DOHH2 (cell line): ENCODE results near the gene DGKB.

ENCODE experiments used
- H3F3A ChIP-seq: fragments of 200-600 bp; sonication (generic), shearing (Covaris generic); 2 replicates; pipeline ENCODE4 v1.6.0; 2016; ENCODE audit warnings: antibody characterized with exemption, mild to moderate bottlenecking; ENCODE audit not compliant: control insufficient read depth, insufficient read depth
- H3K27ac ChIP-seq: fragments of 200-600 bp; sonication (generic); 2 replicates; pipeline ENCODE4 v1.5.1; 2014; ENCODE audit warnings: low read depth, mild to moderate bottlenecking, low read length, moderate library complexity
- H3K27me3 ChIP-seq: fragments of 200-600 bp; sonication (generic); 2 replicates; pipeline ENCODE4 v1.6.1; 2014; ENCODE audit warnings: mild to moderate bottlenecking, low read length, mixed read lengths; ENCODE audit not compliant: control insufficient read depth
- H3K36me3 ChIP-seq: fragments of 200-600 bp; sonication (generic); 2 replicates; pipeline ENCODE4 v1.6.1; 2014; ENCODE audit warnings: mild to moderate bottlenecking, low read length, moderate library complexity, mixed read lengths; ENCODE audit not compliant: control insufficient read depth
- H3K4me1 ChIP-seq: fragments of 200-600 bp; sonication (generic); 2 replicates; pipeline ENCODE4 v1.6.1; 2014; ENCODE audit warnings: mild to moderate bottlenecking, low read length, mixed read lengths; ENCODE audit not compliant: control insufficient read depth
- H3K4me2 ChIP-seq: fragments of 200-600 bp; sonication (generic); 2 replicates; pipeline ENCODE4 v1.6.0; 2014; ENCODE audit warnings: mild to moderate bottlenecking, low read length, moderate library complexity
- H3K4me3 ChIP-seq: fragments of 200-600 bp; sonication (generic); 2 replicates; pipeline ENCODE4 v1.5.1; 2014; ENCODE audit warnings: mild to moderate bottlenecking, low read length, mixed read lengths
- H3K79me2 ChIP-seq: fragments of 200-600 bp; sonication (generic); 2 replicates; pipeline ENCODE4 v1.6.1; 2014; ENCODE audit warnings: mild to moderate bottlenecking, low read length, mixed read lengths; ENCODE audit not compliant: control insufficient read depth
- H3K9me2 ChIP-seq: fragments of 200-600 bp; sonication (generic); replicated peaks from 2 replicates; pipeline ENCODE4 v1.6.1; 2014; ENCODE audit warnings: mild to moderate bottlenecking, low read length, mixed read lengths; ENCODE audit not compliant: control insufficient read depth
- H3K9me3 ChIP-seq: fragments of 200-600 bp; sonication (generic); 2 replicates; pipeline ENCODE4 v1.6.1; 2014; ENCODE audit warnings: antibody characterized with exemption, low read length, mixed read lengths; ENCODE audit not compliant: control insufficient read depth, insufficient read depth
- H4K20me1 ChIP-seq: fragments of 200-600 bp; sonication (generic); 2 replicates; pipeline ENCODE4 v1.6.0; 2014; ENCODE audit warnings: low read depth, mild to moderate bottlenecking, antibody characterized with exemption, low read length, moderate library complexity; ENCODE audit not compliant: control insufficient read depth, insufficient read depth
- EZH2phosphoT487 ChIP-seq: fragments of 200-600 bp; sonication (generic); IDR thresholded peaks from 2 replicates; pipeline ENCODE4 v1.6.1; 2017; ENCODE audit warnings: borderline replicate concordance, mild to moderate bottlenecking, antibody characterized with exemption, low read length, moderate library complexity, mixed read lengths
- TF ChIP-seq, protein P1 (sequence below): fragments of 200-600 bp; sonication (generic); IDR thresholded peaks from one replicate; pipeline ENCODE4 v1.5.1; 2014; ENCODE audit warnings: antibody characterized with exemption, mild to moderate bottlenecking, low read depth, low read length; ENCODE audit not compliant: poor library complexity, severe bottlenecking

The DGKB gene

DNA sequence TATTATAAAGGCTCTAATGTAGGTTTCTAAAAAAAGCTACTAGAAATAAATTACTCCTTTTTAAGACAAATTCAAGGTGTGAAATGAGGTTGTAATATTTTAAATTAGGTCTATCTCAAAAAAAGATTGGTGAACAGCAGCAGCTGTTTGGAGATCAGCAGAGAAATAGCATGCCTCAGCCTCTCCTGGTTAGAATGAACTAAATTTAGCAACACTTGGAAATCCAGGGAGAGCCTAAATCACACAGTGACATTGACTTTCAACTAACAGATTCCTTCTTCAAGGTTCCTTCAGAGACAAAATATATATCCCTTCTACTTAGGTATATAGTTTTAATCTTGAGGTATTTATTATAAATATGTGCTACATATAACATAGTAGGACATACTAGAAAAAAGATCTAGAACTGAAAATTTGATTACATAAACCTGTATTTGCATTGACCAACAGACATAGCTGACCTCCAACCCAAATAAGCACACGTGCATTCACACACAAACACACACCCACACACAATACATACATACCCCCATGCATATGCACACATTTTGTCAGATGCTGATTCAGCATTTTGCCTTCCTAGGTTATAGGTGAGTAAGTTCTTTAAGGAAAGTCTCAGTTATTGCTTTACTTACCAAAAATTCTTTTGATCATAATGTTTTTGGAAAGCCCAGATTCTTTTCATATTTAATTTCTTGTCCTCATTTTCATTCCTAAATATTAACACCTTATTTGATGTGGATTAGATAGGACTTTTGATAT is 47.3 kb downstream of the DGKB start:
- no peak overlapping the region for H3K4me3 ChIP-seq
- no peaks in the 10 kb centered on the region for H3K27me3 ChIP-seq
- no peaks in the 10 kb centered on the region for H4K20me1 ChIP-seq
- TF ChIP-seq, protein P1, sequence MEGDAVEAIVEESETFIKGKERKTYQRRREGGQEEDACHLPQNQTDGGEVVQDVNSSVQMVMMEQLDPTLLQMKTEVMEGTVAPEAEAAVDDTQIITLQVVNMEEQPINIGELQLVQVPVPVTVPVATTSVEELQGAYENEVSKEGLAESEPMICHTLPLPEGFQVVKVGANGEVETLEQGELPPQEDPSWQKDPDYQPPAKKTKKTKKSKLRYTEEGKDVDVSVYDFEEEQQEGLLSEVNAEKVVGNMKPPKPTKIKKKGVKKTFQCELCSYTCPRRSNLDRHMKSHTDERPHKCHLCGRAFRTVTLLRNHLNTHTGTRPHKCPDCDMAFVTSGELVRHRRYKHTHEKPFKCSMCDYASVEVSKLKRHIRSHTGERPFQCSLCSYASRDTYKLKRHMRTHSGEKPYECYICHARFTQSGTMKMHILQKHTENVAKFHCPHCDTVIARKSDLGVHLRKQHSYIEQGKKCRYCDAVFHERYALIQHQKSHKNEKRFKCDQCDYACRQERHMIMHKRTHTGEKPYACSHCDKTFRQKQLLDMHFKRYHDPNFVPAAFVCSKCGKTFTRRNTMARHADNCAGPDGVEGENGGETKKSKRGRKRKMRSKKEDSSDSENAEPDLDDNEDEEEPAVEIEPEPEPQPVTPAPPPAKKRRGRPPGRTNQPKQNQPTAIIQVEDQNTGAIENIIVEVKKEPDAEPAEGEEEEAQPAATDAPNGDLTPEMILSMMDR, result no peak
- TF ChIP-seq EZH2phosphoT487, result no peak
- H3K79me2 ChIP-seq, result no peaks in the 10 kb centered on the region
- H3F3A ChIP-seq, result no peaks in the 10 kb centered on the region
- no peaks in the 10 kb centered on the region for H3K4me1 ChIP-seq
- no peaks in the 10 kb centered on the region for H3K36me3 ChIP-seq
- no peak overlapping the region for H3K27ac ChIP-seq
- no peak overlapping the region for H3K4me2 ChIP-seq
- no peaks in the 10 kb centered on the region for H3K9me2 ChIP-seq
- no peaks in the 10 kb centered on the region for H3K9me3 ChIP-seq

DNA sequence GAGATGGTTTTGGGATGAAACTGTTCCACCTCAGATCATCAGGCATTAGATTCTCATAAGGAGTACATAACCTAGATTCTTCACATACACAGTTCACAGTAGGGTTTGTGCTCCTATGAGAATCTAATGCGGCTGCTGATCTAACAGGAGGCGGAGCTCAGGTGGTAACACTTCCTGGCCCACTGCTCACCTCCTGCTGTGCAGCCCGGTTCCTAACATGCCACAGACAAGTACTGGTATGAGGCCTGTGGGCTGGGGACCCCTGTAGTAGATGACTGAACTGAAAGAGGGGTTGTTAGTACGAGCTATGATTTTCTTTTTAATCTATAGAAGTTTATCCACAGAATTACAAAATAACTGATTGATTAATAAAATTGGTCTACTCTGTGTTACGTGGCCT is 48.1 kb downstream of the DGKB start:
- Histone ChIP-seq H3K36me3 (no peaks in the 10 kb centered on the region), H3K4me3 (no peak overlapping the region), H3K9me3 (no peaks in the 10 kb centered on the region), H3F3A (no peaks in the 10 kb centered on the region), H3K27me3 (no peaks in the 10 kb centered on the region), H3K27ac (no peak overlapping the region), H3K79me2 (no peaks in the 10 kb centered on the region), H4K20me1 (no peaks in the 10 kb centered on the region), H3K4me1 (no peaks in the 10 kb centered on the region), H3K9me2 (no peaks in the 10 kb centered on the region), H3K4me2 (no peak overlapping the region)
- TF ChIP-seq, protein P1, result no peak
- no peak for TF ChIP-seq EZH2phosphoT487

DNA sequence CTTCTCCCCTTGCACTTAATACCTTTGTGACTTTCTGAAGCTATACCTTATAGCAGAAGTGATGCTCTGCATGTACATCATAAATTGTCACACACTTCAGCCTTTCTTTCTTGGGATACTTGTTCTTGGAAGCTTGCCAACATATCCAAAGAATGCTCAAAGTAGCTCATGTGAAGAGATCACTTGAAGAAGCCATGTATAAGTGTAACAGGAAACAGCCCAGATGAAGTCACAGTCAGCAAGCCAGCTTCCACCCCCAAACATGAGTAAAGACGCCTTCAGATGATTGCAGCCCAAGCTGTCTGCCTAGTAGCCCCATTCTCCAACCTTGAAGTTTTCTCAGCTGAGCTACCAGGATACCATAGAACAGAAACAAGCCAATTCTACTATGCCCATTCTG is 50.9 kb downstream of the DGKB start:
- Histone ChIP-seq H3K27me3 (no peaks in the 10 kb centered on the region), H3K79me2 (no peaks in the 10 kb centered on the region), H3F3A (no peaks in the 10 kb centered on the region), H3K36me3 (no peaks in the 10 kb centered on the region), H3K4me2 (no peak overlapping the region), H3K4me3 (no peak overlapping the region), H3K9me2 (no peaks in the 10 kb centered on the region), H3K4me1 (no peaks in the 10 kb centered on the region), H3K27ac (no peak overlapping the region), H4K20me1 (no peaks in the 10 kb centered on the region), H3K9me3 (no peaks in the 10 kb centered on the region)
- TF ChIP-seq, protein P1, result no peak
- no peak for TF ChIP-seq EZH2phosphoT487
